ENCODE measurements around the gene CCDC47.
A peak's percentile ranks its signal among the peaks of the same experiment; 100 is the strongest.
"Not testable (repeated sequence)": the region's sequence is repeated elsewhere in the genome, so short reads cannot be mapped to it uniquely, and the experiment has no call there.

CCDC47 gene

DNA sequence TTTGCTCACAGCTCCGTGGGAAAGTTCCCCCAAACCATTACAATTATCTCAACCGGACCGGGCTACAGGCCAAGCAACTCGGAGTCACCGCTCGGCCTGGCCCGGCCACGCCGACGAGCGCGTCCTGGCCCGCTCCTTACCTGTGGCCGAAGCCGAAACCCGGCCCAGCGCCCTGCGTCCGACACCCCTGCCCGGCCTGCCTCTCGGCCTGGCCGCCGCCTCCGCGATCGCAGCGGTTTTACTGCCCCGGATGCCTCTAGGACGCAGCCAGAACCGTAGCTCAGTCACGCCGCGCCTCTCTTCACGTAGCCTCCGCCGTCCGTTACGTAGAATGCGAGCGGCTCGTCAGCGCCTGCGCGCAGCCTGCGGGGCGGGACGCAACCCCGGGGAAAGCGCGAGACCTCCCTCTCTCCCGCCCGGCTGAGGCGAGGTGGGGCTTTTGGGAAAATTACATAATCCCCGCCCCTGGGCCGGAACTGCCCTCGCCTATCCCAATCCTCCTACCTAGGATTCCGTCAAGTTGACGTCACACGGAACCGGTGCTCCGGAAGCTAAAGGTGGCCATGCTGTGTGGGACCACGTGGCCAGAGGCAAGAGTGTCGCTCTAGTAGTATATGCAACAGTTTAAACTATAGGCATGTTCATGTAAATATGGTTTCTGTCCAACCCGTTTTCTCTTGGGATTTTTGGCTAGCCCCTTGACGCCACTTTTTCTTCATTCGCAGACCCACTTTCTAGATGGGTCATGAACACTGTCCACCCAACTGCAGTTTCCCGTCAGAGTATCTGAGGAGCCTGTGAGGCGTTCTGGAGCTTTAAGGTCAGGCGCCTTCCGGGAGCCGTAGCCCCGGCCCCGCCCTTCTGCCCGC, at the start of gene CCDC47:
TSS of gene CCDC47 (minus strand) at position 326 of the 869 bp plus-strand sequence. CDS start 7,422 bp downstream, outside the sequence.
- DNase-seq = peak; percentile 99

DNA sequence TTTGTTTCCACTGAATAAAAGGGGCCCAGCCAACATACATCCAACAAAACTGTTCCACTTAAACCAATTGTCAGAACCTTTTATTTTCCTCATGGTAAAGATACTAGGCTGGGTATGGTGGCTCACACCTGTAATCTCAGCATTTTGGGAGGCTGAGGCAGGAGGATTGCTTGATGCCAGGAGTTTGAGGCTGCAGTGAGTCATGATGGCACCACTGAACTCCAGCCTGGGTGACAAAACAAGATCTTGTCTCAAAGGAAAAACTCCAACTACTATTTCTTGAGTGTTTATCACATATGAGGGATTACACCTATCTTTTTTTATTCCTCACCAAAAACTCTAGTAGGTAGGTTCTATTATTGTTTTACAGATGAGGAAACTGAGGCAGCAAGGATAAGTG, 49.1 kb upstream of the CCDC47 start:
- no peak for DNase-seq

DNA sequence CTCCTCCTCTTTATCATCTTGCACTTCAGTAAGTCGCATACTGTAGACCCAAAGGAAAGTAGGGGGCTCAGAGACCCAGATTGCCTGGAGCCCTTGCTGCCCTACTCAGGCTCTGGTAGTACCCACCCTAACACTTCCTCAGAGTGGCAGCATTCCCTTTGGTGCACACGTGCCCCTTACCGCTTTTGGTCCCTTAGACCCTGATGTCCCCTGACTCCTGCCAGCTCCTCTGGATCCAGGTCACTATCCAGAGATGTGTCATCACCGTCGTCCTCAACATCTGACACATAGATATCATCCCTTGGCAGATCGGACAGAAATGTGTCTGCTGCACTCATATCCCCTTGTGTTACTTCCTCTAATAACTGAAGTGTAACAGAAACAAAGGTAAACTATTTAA, 48.4 kb upstream of the CCDC47 start:
- DNase-seq = no peak

DNA sequence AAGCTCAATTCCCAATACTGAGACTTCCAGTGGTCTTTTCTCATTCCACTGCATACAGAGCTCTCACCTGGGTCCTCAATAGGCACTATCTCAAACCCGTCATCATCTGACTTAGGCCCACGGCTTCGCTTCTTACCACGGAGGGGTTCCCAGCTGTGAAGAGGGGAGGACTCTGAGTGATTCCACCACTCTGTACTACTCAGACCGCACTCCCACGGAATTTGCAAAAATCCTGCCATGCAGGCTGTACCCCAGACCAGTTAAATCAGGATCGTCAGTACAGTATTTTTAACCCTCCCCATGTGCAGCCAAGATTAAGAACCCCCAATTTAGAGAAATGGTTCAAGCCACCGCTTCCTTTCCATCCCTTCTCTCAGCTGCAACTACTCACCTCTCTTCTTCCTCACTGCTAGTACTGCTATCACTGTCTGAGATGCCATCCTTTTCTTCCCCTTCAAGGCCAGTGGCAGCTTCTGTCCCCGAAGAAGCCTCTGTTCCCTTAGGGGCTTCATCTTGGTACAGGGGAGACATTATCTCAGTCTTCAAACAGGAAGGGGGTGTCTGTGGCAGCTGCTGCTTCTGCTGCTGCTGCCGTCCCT, 47.7 kb upstream of the CCDC47 start:
- DNase-seq = no peak

DNA sequence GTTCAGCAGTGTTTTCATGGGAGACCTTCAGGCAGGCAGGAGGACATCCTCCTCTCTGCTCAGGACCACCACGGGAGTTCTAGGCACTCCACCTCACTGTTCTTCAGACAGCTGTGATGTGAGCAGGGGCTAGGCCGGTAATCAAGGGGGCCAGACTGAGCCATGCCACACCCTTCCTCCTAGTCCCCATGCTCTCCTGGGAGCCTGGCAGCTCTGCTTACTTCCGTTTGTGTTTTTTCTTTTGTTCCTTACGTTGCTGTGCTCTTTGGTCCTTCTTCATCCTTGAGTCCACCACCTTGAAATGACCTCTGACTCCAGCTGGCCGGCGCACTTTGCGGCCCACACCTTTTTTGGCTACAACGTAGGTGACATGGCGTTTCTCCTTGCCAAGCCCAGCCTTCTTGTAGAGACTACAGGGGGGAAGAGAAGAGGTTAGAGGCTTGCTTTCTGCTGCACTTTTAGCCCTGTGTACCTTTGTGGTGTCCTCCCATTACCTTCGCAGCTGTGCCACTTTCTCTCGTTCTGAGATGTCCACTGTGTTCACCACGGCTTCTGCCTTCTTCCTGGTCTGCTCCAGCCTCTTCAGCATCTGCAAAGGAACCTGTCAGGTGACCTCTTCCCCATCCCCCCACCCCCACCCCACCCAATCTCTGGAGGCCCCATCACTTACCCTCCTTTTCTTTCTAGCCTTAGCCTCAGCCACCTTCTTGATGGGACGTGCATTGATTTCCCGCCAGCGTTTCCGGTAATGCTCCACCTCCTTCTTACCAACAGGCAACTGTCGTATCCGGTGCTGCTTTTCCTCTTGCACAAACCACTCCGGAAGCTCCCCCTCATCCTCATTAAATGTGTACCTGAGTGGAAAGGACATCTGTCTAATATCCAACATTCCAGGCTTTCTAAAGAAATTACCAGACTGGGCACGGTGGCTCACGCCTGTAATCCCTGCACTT, 46.5 kb upstream of the CCDC47 start:
- DNase-seq = no peak

- no peak for DNase-seq
Observed at GRCh38 chr17:63819131-63819530, 45.7 kb upstream of the CCDC47 start.

GRCh38 chr17:63817736-63818385, 44.5 kb upstream of the CCDC47 start:
- no peak for DNase-seq

- no peak for DNase-seq
Observed at GRCh38 chr17:63816669-63817068, 43.3 kb upstream of the CCDC47 start.

GRCh38 chr17:63816123-63816522, 42.7 kb upstream of the CCDC47 start:
- no peak for DNase-seq

DNA sequence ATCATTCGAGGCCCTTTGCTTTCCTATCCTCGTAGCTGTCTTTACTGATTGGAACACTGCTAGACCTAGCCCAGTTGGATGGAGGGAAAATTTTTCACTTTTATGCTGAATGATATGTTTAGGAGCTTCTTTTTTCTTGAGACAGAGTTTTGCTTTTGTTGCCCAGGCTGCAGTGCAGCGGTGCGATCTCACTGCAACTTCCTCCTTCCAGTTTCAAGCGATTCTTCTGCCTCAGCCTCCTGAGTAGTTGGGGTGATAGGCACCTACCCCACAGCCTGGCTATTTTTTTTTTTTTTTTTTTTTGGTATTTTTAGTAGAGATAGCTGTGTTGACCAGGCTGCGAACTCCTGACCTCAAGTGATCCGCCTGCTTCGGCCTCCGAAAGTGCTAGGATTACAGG, 36.6 kb upstream of the CCDC47 start:
- DNase-seq = no peak

- DNase-seq = no peak
Observed at GRCh38 chr17:63805591-63805990, 32.2 kb upstream of the CCDC47 start.

GRCh38 chr17:63804328-63804727, 30.9 kb upstream of the CCDC47 start:
- DNase-seq = no peak

DNA sequence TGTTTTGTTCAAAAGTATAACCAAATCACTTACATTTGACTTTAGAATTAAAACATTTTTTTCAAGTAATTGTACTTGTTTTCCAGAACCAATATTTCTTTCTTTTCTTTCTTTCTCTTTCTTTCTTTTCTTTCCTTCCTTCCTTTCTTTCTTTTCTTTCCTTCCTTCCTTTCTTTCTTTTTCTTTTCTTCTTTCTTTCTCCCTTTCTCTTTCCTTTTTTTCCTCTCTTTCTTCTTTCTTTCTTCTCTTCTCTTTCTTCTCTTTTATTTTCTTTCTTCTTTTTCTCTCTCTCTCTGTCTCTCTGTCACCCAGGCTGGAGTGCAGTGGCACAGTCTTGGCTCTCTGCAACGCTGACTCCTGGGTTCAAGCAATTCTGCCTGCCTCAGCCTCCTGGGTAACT, 27.4 kb upstream of the CCDC47 start:
- DNase-seq = no peak

- no peak for DNase-seq
Observed at GRCh38 chr17:63798572-63799106, 25.2 kb upstream of the CCDC47 start.

DNA sequence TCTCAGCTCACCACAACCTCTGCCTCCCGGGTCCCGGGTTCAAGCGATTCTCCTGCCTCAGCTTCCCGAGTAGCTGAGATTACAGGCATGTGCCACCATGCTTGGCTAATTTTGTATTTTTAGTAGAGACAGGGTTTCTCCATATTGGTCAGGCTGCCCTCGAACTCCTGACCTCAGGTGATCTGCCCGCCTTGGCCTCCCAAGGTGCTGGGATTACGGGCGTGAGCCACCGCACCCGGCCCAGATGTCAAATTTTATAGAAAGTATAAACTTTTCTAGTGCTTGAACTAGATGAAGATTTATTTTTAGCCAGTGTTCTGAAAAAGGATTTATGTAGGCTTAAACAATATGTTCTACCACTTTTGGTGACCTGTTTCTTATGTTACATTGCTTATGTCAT, 23.0 kb upstream of the CCDC47 start:
- DNase-seq = not testable (repeated sequence)

GRCh38 chr17:63792055-63792729, 18.8 kb upstream of the CCDC47 start:
- no peak for DNase-seq

GRCh38 chr17:63790057-63790456, 16.7 kb upstream of the CCDC47 start:
- DNase-seq = no peak

GRCh38 chr17:63786971-63787711, 13.7 kb upstream of the CCDC47 start:
- DNase-seq = peak; percentile 54 to 64

GRCh38 chr17:63786117-63786516, 12.7 kb upstream of the CCDC47 start:
- DNase-seq = no peak

- no peak for DNase-seq
Observed at GRCh38 chr17:63785556-63785955, 12.2 kb upstream of the CCDC47 start.

GRCh38 chr17:63783522-63783921, 10.1 kb upstream of the CCDC47 start:
- no peak for DNase-seq
